ENCODE measurements around the gene MAFG. TPM values are rescaled to one million over a fixed set of nuclear protein-coding genes. Genes with fewer than 3 reads are reported as not detected.

Gene MAFG
- total and polyA plus RNA-seq, 2 of the 13 experiments (the other 11 are each of a cell fraction or from before 2014, with no cell fraction given) = 14.5 to 20.0 TPM

- TF ChIP-seq UBTF (CRISPR knock-in tag; IDR thresholded peaks at IDR 0.05) = peak; percentile 77
- TF ChIP-seq NR2C2 (CRISPR knock-in tag; IDR thresholded peaks at IDR 0.05; ENCODE audit: borderline replicate concordance) = peak; percentile 44; the same call in 1 of the 2 replicates
- peak; percentile 35; the same call in 1 of the 2 replicates for TF ChIP-seq YEATS4 (CRISPR knock-in tag; IDR thresholded peaks at IDR 0.05; ENCODE audit: borderline replicate concordance)
- no peak for TF ChIP-seq TSC22D2 (CRISPR knock-in tag; IDR thresholded peaks at IDR 0.05; ENCODE audit: borderline replicate concordance)
- TF ChIP-seq ZNF670 (CRISPR knock-in tag; IDR thresholded peaks at IDR 0.05; ENCODE audit: borderline replicate concordance) = no peak
- 0 out of 2 replicates have a peak, but pooled peaks have one; percentile 14 for TF ChIP-seq ZNF605 (CRISPR knock-in tag; IDR thresholded peaks at IDR 0.05)
- TF ChIP-seq ZFP62 (CRISPR knock-in tag; IDR thresholded peaks at IDR 0.05) = no peak
- TF ChIP-seq ZNF263 (CRISPR knock-in tag; IDR thresholded peaks at IDR 0.05) = peak; percentile 36
- peak; percentile 61; the same call in 1 of the 2 replicates for TF ChIP-seq MYC (CRISPR knock-in tag; IDR thresholded peaks at IDR 0.05; ENCODE audit: borderline replicate concordance)
- no peak for TF ChIP-seq ZNF136 (CRISPR knock-in tag; IDR thresholded peaks at IDR 0.05; ENCODE audit: low read depth)
- no peak for TF ChIP-seq ZNF296 (CRISPR knock-in tag; conservative IDR thresholded peaks at IDR 0.05)
- peak; percentile 87; the same call in 1 of the 2 replicates for TF ChIP-seq ZNF556 (CRISPR knock-in tag; IDR thresholded peaks at IDR 0.05; ENCODE audit: borderline replicate concordance)
- peak; percentile 76; the same call in 1 of the 2 replicates for TF ChIP-seq MTA1 (CRISPR knock-in tag; IDR thresholded peaks at IDR 0.05; ENCODE audit: borderline replicate concordance)
- TF ChIP-seq KLF16 (CRISPR knock-in tag; IDR thresholded peaks at IDR 0.05) = 0 out of 4 replicates have a peak, but pooled peaks of 1 of the 2 experiments have one; percentile 67
- no peak for TF ChIP-seq ZFP36 (IDR thresholded peaks at IDR 0.05; ENCODE audit: borderline replicate concordance, low read depth, low read length, partially characterized antibody)
- TF ChIP-seq ZNF20 (CRISPR knock-in tag; IDR thresholded peaks at IDR 0.05) = no peak
- peak; percentile 45; the same call in 1 of the 2 replicates for TF ChIP-seq ARNTL (CRISPR knock-in tag; IDR thresholded peaks at IDR 0.05)
- TF ChIP-seq ZGPAT (CRISPR knock-in tag; IDR thresholded peaks at IDR 0.05) = 0 out of 2 replicates have a peak, but pooled peaks have one; percentile 30
Measured at GRCh38 chr17:81924557-81925532, 2.7 kb downstream of the MAFG start (continued).

Data from HepG2 (cell line).